PC-9 (cell line): Measurements from ENCODE around the gene ANKLE2.

Source experiments
- EZH2 ChIP-seq: fragments of 200-600 bp; sonication (generic); IDR thresholded peaks from 2 replicates; pipeline ENCODE4 v1.8.0; 2017; ENCODE audit warnings: antibody characterized with exemption, low read depth
- TF ChIP-seq, protein P1 (sequence below): fragments of 200-600 bp; sonication (generic); conservative IDR thresholded peaks from 2 replicates; pipeline ENCODE4 v1.6.1; 2017; ENCODE audit warnings: mixed run types, antibody characterized with exemption, mild to moderate bottlenecking, moderate library complexity

DNA sequence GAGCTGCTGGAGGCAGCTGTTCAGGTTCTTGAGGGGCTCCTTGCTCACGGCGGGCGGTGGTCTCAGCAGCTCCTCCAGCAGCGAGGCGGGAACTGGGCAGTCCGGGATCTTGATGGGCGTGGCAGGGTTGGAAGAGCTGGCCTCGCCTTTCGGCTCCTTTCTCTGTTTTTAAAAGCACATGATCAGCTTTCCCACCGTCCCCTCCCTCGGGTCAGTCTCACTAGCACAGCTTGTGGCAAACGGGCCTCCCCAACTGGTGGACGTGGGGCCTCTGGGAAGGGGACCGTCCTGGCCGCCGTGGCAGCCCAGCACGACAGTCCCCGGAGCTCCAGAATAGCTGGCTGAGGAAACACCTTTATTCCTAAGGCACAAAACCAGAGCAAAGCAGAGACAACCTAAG lies 12.5 kb upstream of the ANKLE2 start:
- TF ChIP-seq, protein P1, sequence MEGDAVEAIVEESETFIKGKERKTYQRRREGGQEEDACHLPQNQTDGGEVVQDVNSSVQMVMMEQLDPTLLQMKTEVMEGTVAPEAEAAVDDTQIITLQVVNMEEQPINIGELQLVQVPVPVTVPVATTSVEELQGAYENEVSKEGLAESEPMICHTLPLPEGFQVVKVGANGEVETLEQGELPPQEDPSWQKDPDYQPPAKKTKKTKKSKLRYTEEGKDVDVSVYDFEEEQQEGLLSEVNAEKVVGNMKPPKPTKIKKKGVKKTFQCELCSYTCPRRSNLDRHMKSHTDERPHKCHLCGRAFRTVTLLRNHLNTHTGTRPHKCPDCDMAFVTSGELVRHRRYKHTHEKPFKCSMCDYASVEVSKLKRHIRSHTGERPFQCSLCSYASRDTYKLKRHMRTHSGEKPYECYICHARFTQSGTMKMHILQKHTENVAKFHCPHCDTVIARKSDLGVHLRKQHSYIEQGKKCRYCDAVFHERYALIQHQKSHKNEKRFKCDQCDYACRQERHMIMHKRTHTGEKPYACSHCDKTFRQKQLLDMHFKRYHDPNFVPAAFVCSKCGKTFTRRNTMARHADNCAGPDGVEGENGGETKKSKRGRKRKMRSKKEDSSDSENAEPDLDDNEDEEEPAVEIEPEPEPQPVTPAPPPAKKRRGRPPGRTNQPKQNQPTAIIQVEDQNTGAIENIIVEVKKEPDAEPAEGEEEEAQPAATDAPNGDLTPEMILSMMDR = no peak
- no peak for TF ChIP-seq EZH2
